GM21515 (cell line): ENCODE data around the gene MEGF10.

Experiments used
- ATAC-seq: cut with Tn5 transposase; IDR thresholded peaks from one replicate; pipeline ENCODE4 v1.9.1; 2021; ENCODE audit not compliant: unreplicated experiment

The MEGF10 gene

DNA sequence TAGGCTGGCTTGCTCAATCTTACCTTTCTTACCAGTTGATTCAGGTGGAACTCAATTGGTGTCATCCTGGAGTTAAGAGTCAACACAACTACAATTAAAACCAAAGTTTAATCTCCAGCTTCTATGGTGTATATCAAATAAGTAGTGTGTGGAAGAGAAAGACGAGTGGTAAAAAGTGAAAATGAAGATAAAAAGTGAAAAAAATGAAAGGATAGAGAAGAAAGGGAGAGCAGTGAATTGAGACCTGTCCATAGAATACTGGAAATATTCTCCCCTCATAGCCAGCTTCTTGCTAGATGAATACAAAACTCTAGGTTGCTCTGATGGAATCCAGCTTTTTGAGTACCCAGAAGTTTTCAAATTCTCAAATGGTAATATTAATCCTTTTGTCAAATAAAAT lies 76.4 kb downstream of the MEGF10 start:
- ATAC-seq = no peak

DNA sequence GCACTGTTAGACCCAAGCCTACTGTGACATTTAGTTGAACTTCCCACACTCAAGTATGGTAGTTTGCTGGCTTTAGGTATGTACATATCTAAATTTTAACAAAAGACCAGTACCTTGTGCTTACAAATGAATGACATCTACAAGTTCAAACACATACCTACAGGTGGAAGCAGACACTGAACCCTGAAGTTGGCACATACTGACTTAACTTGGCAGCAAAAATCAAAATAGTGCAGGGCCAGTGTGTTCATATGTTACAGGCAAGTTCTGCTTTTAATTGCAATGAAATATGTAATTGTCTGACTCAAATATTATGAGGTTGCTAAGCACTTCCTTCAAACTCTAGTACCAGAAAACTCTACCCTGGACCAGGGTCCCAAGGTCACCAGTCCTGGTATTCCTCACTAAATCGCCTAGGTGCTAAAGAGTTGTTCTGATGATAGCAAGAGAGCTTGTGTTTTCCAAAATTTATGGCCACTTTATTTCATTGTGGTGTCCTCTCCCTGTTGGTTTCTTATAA lies 77.4 kb downstream of the MEGF10 start:
- no peak for ATAC-seq

DNA sequence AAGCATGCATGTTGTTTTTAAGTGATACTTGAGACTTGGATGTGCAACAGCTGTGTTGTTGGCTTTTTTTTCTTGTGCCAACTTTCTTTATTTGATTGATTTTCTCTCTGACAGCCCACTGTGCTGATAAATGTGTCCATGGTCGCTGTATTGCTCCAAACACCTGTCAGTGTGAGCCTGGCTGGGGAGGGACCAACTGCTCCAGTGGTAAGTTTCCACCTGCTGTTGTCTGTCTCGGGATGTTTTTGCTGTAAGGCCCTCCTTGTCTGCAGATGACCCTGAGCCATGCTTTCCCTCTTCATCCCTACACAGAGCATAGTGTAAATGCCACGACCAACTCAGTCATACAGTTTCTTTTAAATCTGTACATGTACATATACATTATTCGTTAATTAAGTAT lies 79.2 kb downstream of the MEGF10 start:
- no peak for ATAC-seq

DNA sequence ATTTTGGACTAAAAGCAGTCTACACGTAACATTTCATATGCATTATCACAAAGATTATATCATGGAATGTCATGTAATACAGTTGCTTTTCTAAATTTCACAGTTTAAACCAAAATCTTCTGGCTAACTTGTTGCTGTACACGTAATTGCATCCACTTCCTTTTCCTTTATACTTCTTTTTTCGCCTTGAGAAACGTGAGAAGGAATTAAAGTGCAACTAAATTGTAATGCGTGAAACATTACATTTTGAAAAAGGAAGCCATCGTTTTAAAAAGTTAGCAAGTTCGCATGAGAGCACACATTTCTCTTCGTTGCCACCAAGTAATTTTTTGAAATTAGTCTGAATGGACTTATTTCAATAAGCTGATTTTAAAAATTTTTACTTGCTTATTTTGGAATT lies 80.0 kb downstream of the MEGF10 start:
- no peak for ATAC-seq

DNA sequence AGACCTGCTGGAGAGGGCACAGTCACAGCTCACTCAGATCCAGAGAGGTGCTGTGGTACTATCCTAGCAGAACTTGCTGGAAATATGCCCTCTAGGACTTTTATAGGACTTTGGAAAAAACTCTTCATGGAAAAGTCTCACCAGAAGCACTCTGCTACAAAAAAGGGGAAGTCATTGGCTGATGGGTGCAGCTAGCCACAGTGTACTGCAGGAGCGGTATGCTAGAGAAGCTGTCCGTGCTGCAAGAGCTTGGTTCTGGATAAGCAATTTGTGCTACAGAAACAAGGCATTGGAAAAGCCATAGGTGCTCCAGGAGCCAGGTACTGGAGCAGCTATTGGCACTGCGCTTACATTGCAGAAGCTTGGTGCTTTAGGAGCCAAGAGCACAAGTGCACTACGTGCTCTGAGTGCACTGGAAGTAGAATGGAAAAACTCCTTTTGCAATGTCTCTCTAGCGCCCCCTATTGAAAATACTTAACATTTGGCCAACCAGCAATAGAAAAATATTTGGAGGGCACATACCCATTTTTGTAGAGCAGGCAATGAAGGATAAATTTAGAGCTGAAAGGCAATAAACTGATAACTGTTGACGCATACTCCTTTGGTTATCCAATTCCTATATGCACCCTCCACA lies 83.4 kb downstream of the MEGF10 start:
- no peak for ATAC-seq

DNA sequence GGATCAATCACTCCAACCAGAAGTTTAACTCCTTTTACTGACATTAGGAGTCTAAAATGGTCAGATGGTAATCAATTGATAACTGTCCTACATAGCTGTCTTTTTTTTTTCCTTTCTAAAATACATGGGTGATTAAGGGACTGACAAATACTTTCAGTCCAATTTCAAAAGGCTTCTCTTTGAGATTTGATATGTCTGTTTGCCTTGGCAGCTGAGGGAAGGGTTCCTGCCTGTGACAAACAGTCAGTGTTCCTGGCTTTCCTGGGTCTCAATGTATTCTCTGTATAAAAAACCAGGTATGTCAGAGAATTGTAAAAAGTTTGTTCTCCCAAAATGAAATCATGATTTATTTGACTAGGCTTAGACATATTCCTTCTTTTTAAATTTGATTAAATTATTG lies 84.5 kb downstream of the MEGF10 start:
- ATAC-seq = no peak

DNA sequence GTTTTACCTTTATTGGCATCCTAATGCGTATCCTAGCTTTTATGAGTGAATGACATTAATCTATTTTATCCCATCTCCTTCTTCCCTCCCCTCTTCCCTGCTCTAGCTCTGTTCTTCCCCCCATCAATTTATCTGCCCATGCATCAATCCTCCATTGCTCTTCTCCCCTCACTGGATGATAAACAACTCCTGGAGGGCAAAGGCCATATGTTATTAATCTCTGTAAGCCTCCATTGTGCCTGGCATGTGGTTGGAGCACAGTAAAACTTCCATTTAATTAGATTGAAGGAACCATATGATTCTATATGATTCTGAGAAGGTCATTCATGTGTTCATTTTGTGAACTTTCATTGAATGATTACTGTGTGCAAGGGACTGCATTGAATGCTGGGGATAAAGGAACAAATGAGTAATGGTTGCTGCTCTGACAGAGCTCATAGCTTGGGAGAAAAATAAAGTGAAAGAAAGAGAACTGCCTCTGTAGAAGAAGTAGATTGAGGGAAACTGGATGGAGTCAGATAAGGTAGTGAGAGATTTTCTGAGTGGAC lies 85.0 kb downstream of the MEGF10 start:
- ATAC-seq = no peak

DNA sequence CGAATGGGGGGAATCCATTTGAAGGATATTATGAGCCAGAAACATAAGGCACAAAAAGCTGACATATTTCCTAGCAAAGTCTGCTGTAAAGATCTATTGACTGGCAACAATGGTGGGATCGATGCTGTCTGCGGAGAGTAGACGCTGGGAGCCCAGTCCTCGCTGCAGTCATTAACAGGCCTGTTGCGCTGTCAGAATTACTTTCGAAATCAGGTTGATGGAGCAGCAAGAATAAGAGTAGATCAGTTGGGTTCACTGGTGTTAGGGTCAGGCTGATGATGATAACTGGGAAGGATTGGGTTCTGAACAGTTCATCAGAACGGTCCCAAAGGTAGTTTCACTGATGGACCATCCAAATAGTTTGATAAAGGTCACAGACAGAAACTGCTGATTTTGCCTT lies 87.1 kb downstream of the MEGF10 start:
- no peak for ATAC-seq

DNA sequence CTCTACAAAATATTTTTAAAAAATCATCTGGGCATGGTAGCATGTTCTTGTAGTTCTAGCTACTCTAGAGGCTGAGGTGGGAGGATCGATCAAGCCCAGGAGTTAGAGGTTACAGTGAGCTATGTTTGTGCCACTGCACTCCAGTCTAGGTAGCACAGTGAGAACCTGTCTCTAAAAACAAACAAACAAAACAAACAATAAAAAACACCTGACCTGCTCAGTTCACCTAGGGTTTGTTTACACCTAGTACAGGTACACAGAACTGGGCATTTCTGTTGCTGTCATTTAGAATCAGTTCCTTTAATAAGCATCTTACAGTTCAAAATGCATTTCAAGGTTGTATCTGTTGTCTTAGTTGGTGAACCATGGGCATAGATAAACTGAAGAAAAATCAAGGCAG lies 95.3 kb downstream of the MEGF10 start:
- ATAC-seq = no peak

DNA sequence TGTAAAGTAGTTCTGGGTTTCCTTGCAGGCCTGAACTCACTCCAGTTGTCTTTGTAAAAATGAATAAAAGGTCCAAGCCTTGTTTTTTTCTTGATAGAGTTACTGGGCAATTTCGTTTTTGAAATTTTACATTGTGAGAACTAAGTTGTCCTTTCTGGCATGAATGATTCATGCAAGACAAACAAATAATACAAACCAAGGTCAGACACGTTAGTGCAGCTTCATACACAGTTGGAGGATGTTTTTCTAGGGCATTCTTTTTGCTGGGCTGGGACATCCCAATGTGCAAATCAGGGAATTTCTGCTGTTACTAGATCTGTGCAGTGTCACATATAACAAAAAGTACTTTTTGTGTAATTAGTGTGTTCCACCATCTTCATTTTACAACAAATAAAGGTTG lies 96.0 kb downstream of the MEGF10 start:
- ATAC-seq = no peak

DNA sequence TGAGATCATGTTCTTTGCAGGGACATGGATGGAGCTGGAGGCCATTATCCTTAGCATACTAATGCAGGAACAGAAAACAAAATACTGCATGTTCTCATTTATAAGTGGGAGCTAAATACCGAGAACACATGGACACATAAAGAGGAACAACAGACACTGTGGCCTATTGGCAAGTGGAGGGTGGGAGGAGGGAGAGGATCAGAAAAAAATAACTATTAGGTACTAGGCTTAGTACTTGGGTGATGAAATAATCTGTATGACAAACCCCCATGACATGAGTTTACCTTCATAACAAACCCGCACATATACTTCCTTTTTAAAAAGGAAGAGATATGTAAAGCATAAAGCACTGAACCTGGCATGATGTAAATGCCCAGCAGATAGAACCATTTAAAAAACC lies 99.0 kb downstream of the MEGF10 start:
- no peak for ATAC-seq

DNA sequence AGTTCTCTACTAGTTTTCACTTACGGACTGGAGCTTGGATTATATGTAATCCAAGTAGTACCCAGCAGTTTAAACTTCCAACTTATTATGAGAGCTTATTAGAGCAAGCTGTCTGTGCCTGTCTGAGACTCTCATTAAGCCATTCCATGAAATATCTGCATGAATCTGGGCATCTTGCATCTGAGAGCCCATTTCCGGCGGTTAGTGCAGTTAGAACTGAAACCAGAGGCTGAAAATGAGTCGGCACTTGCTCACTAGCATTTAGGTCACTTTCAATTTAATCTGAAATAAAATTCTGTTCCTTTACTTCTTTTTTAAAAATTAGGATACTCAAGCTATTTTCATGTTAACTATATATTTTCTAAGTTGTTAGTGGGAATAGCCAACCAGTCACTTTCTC lies 102.2 kb downstream of the MEGF10 start:
- no peak for ATAC-seq

DNA sequence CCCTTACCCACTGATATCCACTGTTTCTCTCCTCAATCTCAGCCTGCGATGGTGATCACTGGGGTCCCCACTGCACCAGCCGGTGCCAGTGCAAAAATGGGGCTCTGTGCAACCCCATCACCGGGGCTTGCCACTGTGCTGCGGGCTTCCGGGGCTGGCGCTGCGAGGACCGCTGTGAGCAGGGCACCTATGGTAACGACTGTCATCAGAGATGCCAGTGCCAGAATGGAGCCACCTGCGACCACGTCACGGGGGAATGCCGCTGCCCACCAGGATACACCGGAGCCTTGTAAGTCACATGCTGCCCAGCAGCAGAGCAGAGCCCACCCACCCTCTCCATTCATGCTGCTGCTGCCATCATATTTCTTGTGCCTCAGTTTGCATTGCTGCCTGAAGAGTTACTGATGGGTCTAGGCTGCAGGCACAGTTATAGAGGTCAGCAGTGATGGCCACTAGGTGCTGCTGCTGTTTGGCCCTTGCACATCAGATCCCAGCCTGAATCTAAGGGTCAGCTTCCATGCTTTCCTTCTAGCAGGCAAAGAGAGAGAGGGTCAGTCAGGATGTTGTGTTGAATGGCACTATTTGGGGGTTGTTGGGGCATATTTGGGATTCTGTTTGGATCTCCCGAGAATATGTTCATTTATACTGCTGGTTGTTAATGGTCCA lies 106.0 kb downstream of the MEGF10 start:
- no peak for ATAC-seq

DNA sequence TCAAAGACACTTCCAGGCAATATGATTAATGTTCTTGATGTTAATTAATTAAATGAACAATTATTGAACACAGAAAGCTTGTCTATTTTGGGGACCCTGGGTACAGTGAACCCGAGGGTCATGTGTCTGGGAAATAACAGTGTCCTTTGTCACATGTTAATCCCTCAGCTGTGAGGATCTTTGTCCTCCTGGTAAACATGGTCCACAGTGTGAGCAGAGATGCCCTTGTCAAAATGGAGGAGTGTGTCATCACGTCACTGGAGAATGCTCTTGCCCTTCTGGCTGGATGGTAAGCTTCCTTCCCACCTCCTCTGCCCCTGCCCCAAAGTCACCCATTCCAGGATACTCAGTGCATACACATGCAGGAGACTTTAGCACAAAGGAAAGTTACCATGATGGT lies 107.9 kb downstream of the MEGF10 start:
- ATAC-seq = no peak

DNA sequence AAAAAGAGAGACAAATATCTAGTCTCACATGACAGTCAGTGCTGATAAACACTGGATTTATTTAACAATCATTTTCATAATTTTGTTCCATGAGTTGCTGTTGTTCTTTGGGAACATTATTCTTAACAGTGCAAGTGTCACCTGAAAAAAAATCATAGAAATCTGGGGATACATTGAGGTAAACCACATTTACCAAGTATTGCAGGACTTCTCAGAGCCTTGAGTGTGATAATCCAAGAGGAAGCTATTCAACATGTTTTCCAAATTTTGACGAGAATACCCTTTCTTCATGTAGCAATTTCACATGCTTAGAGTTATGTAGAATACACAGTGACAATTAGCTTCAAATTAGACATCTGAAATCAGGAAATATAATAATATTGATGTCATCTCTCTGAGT lies 108.5 kb downstream of the MEGF10 start:
- ATAC-seq = no peak

DNA sequence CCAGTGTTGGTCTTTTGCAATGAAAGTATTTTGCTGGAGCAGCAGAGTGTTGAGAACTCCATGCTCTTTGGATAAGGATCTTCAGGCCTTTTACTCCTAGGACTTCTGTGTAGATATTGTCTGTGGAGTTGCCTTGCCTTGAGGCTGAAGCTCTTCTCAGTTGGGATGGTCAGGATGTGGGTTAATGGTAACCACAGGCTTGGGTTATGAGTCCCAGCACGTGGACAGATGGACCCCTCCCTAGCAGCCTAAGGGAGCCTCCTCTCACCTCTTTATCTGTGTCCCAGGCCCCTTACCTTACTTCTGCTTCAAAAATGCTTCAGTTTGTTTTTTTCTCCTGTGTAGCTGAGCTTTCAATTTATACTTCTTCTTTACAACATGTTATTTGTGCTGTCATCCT lies 109.9 kb downstream of the MEGF10 start:
- ATAC-seq = no peak

DNA sequence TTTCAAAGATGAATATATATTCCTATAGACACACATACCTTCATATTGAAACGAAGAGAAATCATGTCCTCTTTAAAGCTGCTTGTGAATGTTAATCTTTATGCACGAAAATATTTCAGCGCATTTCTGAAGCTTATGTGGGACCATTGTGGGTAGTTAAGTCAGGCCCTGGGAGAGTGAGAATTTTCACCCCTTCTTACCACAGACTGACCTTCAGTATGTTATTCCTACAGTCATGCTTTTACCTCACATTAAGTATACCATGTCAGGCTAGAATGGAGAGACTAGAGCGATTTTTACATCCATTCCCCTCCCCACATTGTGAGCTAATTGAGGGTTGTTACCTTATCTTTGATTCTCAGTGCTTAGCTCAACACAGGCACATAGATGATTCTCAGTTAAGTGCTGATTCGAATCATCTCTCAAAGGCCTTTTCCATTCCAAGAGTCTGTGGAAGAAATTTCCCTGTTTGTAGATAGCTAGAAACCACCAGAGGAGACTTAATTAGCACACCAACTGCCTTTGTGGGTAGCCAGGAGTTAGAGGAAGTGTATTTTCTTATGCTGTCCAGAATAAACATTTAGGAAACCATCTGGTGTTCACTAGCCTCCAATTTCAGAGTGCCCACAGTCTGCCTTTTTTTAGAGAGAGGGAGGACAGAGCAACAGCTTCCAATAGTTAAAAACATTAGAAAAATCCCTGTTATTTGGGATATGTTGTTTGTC lies 110.5 kb downstream of the MEGF10 start:
- no peak for ATAC-seq

DNA sequence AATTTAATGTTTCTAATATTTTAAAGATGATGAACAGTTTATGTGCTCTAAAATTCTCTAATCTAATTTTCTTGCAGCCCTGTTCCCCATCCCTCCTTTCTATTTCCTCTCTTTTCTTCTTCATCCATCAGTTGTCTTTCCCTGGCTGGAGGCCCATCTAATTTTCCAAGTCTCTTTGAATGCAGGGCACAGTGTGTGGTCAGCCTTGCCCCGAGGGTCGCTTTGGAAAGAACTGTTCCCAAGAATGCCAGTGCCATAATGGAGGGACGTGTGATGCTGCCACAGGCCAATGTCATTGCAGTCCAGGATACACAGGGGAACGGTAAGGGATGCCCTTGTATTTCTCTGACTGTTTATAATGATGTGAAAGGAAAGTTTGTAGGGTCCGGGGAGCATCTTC lies 111.8 kb downstream of the MEGF10 start:
- ATAC-seq = no peak

DNA sequence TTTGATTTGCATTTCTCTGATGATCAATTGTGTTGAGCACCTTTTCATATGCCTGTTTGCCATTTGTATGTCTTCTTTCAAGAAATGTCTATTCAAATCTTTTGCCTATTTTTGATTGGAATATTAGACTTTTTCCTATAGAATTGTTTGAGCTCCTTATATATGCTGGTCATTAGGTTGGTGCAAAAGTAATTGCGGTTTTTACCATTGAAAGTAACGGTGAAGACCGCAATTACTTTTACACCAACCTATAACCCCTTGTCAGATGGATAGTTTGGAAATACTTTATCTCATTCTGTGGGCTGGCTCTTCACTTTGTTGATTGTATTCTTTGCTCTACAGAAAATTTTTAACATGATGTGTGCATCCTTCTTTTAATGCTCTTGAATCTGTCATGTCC lies 113.6 kb downstream of the MEGF10 start:
- ATAC-seq = no peak

DNA sequence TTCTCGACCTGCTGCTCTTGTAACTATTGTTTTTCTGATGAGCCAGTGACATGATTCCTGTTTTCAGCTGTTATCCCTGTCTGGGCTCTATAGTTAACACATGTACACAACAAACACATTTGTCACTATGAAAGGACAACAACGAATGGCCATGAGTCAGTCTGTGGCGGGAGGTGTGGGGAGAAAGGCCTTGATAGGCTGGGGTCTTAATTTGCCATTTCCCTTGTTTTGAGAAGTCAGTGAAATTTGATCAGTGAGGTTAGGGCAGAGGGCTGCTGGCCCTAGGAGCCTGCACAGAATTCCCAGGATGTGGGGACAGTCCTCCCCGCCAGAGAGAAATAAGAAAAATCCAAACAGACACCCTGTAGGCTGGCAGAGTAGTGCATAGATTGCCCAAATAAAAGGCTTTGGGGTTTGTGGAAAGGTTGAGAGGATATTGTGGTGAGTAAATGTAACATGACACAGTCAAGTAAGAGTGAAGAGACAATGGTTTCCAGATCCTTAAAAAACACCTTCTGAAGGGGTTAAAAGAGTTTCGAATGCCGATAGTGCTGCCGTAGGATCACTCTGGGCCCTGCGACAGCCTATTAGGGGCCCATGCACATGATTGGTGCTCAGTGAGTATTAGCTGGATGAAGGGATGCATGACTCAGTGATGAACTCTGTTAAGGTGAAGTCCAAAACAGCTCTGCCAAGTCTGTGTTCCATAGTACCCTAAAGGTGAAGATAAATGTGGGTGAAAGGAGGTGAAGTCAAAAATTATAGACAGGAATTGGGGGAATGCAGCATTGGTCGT lies 115.9 kb downstream of the MEGF10 start:
- no peak for ATAC-seq

DNA sequence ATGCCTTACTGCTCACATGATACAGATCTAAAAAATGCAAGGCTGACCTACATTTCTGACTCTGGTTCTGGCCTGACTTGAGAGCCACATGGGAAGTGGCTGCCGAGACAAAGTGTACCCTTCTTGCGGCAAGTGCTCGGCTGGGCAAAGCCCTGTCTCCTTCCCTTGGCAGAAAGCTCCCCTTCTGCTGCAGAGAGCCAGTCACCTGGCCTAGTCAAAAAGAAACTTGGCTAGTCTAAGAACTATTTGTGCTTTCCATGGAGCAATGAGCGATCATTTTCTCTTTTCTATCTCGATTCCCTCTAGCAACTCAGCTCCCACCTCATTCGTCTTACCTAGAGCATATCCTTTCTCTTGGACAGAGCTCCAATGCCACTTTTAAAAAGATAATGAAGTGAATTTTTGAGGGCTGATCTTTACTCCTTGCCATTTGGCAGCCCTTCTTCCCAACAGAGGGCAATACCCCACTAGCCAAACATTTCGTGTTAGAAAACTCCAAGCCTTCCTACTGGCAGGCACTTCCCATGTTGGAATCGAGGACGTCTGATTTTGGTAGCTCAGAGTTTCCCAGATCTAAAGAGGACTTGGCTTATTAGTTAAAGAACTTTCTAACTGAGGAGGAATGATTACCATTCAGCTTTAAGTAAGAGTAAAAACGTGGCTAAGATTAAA lies 118.8 kb downstream of the MEGF10 start:
- no peak for ATAC-seq
